Fibroblast of villous mesenchyme (primary cell): Measurements from ENCODE around the gene CYP4V2. TPM values are rescaled to one million over a fixed set of nuclear protein-coding genes. Genes with fewer than 3 reads are reported as not detected.

Experiments
- DNase-seq: peaks from one replicate; pipeline ENCODE4 v3.0.0-alpha.2; 2010; ENCODE audit warnings: low read depth
- H3K4me3 ChIP-seq: 2 replicates; pipeline ENCODE4 v1.5.1; 2011; ENCODE audit warnings: low read depth, mild to moderate bottlenecking, low read length
- CTCF ChIP-seq: IDR thresholded peaks from 2 replicates; pipeline ENCODE4 v1.5.1; 2012; ENCODE audit warnings: low read depth, mild to moderate bottlenecking, low read length; ENCODE audit not compliant: insufficient read depth
- total RNA-seq: library from RNA; depleted of rRNA; stranded (reverse); fragments of >200 nt; gene quantifications from 2 replicates; pipeline ENCODE4 v1.2.3, GENCODE V29; 2012

Gene CYP4V2
- total RNA-seq, 1 donor: 15.1 TPM

DNA sequence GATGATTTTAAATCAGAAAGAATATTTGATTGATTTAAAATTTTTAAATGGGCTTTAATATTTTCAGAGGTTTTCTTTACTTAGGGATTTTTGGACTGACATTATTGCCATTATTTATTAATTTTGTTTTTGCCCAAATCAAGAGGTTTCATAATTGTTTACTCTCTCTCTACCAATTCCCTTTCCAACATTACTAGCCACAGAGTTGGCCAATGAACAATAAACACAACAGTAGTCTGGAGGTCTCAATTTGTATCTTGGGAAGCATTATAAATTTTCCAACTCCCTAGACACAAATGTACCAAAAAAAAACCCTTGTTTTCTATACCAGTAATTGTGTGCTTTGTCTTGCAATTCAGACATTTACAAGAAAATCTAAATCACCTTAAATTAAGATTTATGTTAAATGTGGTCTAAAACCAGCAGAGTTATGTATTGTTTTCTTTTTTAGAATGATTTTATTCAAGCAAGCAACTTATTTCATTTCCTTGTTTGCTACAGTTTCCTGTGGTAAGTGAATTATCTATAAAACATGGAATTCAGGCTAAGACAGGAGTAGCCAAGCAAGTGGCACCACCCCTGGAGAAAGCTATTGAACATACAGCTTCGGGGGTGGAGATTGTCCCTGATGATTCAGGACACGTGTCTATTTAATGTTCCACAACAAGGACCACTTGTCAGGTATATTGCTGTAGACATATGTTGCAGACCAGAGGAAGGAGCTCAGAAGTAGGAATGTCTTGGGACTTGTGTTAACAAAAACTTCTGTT lies 36.6 kb downstream of the CYP4V2 start:
- H3K4me3 ChIP-seq: no peak overlapping the region
- no peak for TF ChIP-seq CTCF
- DNase-seq: no peak

GRCh38 chr4:186228514-186228894 lies 37.1 kb downstream of the CYP4V2 start:
- no peak overlapping the region for H3K4me3 ChIP-seq
- peak; percentile 29 for DNase-seq
- no peak for TF ChIP-seq CTCF

DNA sequence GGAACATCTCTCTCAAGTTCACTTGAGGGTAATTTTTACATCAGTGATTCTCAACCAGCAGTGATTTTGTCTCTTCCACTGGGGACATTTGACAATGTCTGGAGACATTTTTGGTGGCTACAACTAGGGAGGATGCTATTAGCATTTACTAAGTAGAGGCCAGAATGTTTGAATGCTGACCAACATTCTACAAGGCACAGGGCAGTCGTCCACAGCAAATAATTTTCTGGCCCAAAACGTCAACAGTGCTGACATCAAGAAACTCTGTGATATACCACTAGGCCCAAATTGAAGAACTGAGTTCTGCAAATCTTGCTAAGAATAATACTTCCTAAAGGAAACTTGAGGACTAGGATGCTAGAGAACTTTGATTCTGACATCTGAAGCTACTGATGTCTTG lies 43.0 kb downstream of the CYP4V2 start:
- DNase-seq: no peak
- H3K4me3 ChIP-seq: no peak overlapping the region
- TF ChIP-seq CTCF: no peak

DNA sequence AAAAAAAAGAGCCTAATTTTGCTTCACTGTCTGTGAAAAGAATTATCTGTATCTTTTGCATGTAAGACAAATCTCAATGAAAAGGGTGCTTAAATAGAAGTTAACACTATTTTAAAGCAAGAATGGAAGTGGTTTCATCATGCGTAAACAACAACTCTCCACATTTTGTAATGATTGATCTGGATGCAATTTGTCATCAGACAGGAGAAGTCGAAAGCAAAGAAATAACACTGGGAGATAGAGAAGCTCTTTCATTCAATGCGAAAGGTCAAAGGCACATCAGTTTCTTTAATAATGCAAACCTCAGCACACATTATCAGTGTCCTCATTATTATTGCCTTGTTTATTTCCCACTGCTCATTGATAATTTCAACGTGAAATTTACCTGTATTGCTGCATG lies 44.8 kb downstream of the CYP4V2 start:
- no peak overlapping the region for H3K4me3 ChIP-seq
- TF ChIP-seq CTCF: no peak
- no peak for DNase-seq

DNA sequence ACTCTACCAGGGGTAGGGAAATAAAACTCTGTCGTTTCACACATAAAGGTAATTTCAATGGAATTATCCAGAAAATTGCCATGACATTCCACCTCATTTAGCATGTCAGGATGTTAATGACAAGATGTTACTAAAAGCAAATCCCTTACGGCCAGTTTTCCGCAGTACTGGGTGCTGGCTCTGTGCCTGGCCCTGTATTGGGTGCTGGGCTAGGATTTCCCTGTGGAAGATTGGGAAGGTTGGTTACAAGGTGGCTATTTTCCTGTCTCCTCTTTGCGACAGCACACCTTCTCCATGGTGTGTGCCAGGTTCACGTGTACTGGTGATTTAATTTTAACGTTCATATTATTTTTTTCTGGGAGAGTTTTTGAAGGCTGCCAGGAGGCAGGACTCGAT lies 49.1 kb downstream of the CYP4V2 start:
- DNase-seq: no peak
- H3K4me3 ChIP-seq: no peak overlapping the region
- TF ChIP-seq CTCF: no peak

DNA sequence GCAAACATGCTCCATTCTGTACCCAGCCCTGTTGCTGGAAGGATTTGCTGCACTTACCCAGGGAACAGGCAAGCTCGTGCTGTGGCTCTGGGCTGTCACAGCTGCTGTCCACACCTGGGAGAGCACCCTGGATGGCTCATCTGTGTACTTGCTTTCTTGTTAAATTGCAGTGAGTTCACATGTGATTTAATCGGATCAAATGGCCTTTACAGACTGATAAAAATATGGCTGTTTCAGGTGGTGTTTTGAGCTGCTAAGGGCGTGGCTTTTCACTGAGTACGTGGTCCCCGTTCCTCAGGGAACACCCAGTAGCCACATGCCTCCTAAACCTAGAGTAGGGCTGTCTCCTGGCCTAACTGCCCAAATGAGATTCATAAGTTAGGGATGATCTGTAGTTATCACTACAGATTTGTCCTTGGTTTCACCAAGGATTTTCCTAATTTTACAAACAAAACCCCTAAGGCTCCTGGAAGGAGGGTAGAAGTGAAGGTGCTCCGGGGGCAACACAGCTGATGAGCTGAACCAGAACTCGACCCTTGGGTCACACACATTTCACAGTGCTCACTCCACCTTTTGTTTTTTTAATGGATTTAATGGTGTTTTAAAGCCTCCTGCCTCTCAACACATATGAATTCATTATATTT lies 49.6 kb downstream of the CYP4V2 start:
- TF ChIP-seq CTCF: no peak
- H3K4me3 ChIP-seq: no peak overlapping the region
- no peak for DNase-seq
